IMR-90 (cell line): ENCODE measurements around the gene KCNIP1.

Experiments
- BHLHE40 ChIP-seq: fragments of 150-350 bp; IDR thresholded peaks from 2 replicates; pipeline ENCODE4 v1.6.1; 2016; ENCODE audit warnings: mild to moderate bottlenecking, low read depth, low read length
- CEBPB ChIP-seq: IDR thresholded peaks from 2 replicates; pipeline ENCODE4 v1.6.1; 2012; ENCODE audit warnings: low read depth, low read length, improper control_type of control experiment
- CHD1 ChIP-seq: IDR thresholded peaks from 2 replicates; pipeline ENCODE4 v1.6.1; 2012; ENCODE audit warnings: low read depth, low read length, improper control_type of control experiment
- FOS ChIP-seq: fragments of 150-350 bp; IDR thresholded peaks from 2 replicates; pipeline ENCODE4 v1.6.1; 2016; ENCODE audit warnings: low read depth, low read length
- MAFK ChIP-seq: IDR thresholded peaks from 2 replicates; pipeline ENCODE4 v1.6.1; 2012; ENCODE audit warnings: low read depth, low read length, improper control_type of control experiment
- MXI1 ChIP-seq: IDR thresholded peaks from 2 replicates; pipeline ENCODE4 v1.6.1; 2012; ENCODE audit warnings: low read depth, mild to moderate bottlenecking, low read length, moderate library complexity, borderline replicate concordance
- NFE2L2 ChIP-seq: fragments of 150-350 bp; IDR thresholded peaks from 2 replicates; pipeline ENCODE4 v1.6.1; 2016; ENCODE audit warnings: low read depth, mild to moderate bottlenecking, low read length
- POLR2A ChIP-seq: IDR thresholded peaks from 2 replicates; pipeline ENCODE4 v1.6.1; 2012; ENCODE audit warnings: mild to moderate bottlenecking, low read depth, low read length
- RAD21 ChIP-seq: IDR thresholded peaks from 2 replicates; pipeline ENCODE4 v1.6.1; 2012; ENCODE audit warnings: low read length, improper control_type of control experiment
- RFX5 ChIP-seq: IDR thresholded peaks from 2 replicates; pipeline ENCODE4 v1.8.0; 2012; ENCODE audit warnings: low read depth, mild to moderate bottlenecking, low read length, moderate library complexity
- USF2 ChIP-seq: fragments of 150-350 bp; IDR thresholded peaks from 2 replicates; pipeline ENCODE4 v1.6.1; 2017; ENCODE audit warnings: mild to moderate bottlenecking, antibody characterized with exemption, low read length, low read depth
- TF ChIP-seq, protein P1 (sequence below): conservative IDR thresholded peaks from 2 replicates; pipeline ENCODE4 v1.5.1; 2012; ENCODE audit warnings: mild to moderate bottlenecking, low read depth, low read length, improper control_type of control experiment
- TF ChIP-seq, protein P2 (sequence below): fragments of 150-350 bp; IDR thresholded peaks from 2 replicates; pipeline ENCODE4 v1.6.1; 2016; ENCODE audit warnings: low read depth, mild to moderate bottlenecking, low read length, moderate library complexity, borderline replicate concordance

DNA sequence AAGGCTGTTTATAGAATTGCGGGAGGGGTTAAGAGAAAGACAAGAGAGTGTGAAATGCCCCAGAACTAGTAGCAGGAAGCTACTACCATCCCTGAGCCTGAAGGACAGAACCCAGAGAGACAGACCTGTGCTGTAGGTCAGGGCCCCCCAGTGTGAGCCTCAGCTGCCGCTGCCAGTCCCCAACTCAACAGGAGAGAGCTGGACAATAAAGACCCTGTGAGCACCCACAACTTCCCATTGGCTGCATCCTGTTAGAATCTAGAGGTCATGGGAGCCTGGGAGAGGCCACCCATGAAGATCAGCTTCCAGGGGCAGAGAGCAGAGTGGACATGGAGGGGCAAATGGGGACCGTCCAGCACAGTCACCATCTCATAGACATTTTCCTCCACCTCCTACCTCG, 152.5 kb downstream of the KCNIP1 start:
- TF ChIP-seq POLR2A, result no peak
- TF ChIP-seq FOS, result no peak
- no peak for TF ChIP-seq CEBPB
- TF ChIP-seq, protein P1, sequence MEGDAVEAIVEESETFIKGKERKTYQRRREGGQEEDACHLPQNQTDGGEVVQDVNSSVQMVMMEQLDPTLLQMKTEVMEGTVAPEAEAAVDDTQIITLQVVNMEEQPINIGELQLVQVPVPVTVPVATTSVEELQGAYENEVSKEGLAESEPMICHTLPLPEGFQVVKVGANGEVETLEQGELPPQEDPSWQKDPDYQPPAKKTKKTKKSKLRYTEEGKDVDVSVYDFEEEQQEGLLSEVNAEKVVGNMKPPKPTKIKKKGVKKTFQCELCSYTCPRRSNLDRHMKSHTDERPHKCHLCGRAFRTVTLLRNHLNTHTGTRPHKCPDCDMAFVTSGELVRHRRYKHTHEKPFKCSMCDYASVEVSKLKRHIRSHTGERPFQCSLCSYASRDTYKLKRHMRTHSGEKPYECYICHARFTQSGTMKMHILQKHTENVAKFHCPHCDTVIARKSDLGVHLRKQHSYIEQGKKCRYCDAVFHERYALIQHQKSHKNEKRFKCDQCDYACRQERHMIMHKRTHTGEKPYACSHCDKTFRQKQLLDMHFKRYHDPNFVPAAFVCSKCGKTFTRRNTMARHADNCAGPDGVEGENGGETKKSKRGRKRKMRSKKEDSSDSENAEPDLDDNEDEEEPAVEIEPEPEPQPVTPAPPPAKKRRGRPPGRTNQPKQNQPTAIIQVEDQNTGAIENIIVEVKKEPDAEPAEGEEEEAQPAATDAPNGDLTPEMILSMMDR, result no peak
- no peak for TF ChIP-seq MAFK
- TF ChIP-seq NFE2L2, result no peak
- no peak for TF ChIP-seq USF2
- no peak for TF ChIP-seq CHD1
- no peak for TF ChIP-seq MXI1
- TF ChIP-seq BHLHE40, result no peak
- no peak for TF ChIP-seq RAD21
- TF ChIP-seq, protein P2, sequence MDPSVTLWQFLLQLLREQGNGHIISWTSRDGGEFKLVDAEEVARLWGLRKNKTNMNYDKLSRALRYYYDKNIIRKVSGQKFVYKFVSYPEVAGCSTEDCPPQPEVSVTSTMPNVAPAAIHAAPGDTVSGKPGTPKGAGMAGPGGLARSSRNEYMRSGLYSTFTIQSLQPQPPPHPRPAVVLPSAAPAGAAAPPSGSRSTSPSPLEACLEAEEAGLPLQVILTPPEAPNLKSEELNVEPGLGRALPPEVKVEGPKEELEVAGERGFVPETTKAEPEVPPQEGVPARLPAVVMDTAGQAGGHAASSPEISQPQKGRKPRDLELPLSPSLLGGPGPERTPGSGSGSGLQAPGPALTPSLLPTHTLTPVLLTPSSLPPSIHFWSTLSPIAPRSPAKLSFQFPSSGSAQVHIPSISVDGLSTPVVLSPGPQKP, result no peak
- no peak for TF ChIP-seq RFX5
